HG03175 (cell line): ENCODE measurements around the gene PAK5.
"Not testable (repeated sequence)": the region's sequence is repeated elsewhere in the genome, so short reads cannot be mapped to it uniquely, and the experiment has no call there.

Experiments
- ATAC-seq: cut with Tn5 transposase; IDR thresholded peaks from one replicate; pipeline ENCODE4 v1.9.1; 2021; ENCODE audit warnings: mild to moderate bottlenecking, moderate library complexity; ENCODE audit not compliant: unreplicated experiment

The PAK5 gene

DNA sequence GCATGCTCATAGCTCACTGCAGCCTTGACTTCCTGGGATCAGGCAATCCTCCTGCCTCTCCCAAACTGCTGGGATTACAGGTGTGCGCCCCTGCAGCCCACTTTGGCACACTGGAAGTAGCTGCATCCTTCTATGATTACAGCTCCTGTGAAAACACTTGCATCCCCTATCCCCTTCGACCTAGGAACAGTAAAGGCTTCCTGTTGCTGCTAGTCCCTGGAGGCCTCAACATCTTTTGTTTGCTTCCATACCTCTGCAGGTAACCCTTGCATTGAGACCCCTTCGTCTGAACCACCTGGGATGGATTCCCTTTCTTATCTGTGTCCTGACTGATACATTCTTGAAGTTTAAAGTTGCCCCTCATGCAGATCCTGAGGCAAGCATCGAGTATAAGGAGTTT is 152.4 kb downstream of the PAK5 start:
- ATAC-seq, result no peak

DNA sequence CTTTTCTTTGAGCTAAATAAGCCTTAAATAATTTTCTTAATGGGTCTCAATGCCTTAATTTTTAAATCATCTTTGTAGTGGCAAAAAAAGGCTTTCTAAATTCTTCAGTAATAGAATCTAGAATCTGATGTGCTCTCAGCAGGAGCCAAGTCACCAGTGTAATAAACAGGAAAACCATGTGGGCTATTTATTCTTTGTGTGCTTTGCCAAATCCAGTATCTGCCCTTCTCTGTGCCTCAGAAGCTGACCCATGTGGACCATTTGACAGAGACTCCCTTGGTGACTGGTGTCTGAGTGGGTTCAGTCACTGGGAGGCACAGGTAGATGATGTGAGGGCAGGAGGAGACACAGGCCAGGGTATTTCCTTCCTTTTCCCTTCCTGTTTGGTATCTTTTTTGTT is 152.9 kb downstream of the PAK5 start:
- ATAC-seq, result no peak

DNA sequence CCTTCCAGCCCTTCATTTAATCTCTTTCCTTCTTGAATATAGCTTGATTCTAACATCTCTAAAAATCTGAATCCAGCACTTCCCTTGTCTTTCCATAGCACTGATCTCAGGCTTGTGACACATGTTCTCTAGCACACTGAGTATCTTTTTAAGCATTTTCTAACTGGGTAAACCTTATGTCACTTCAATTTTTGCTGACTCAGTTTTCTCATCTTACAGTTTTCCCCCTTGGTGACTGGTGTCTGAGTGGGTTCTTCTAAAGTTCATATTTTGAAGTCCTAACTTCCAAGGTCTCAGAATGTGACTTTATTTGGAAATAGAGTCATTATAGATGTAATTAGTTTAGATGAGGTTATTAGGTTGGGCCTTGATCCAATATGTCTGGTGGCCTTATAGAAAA is 153.9 kb downstream of the PAK5 start:
- no peak for ATAC-seq

DNA sequence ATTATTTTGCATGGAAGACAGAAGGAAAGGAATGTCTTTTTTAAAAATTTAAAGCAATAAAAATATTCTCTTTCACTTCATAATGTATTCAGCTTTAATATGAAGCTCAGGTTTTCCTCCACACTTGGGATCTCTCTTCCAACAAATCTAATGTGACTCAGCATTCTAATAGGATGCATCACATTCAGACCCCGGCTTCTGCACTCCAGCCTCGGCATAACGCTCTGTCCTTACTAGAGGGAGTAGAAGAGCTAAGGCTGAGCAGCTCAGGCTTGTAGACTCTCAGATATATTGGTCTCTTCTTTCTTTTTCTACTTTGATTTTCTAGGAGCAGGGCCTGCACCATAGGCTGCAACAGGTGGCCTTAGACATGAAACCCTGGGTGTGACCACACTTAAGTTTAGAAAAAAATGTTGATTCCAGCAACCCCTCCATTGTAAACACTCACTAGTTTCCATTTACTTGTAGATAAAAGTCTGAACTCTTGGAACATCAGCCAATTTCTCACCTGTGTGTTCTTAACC is 161.7 kb downstream of the PAK5 start:
- ATAC-seq, result no peak

DNA sequence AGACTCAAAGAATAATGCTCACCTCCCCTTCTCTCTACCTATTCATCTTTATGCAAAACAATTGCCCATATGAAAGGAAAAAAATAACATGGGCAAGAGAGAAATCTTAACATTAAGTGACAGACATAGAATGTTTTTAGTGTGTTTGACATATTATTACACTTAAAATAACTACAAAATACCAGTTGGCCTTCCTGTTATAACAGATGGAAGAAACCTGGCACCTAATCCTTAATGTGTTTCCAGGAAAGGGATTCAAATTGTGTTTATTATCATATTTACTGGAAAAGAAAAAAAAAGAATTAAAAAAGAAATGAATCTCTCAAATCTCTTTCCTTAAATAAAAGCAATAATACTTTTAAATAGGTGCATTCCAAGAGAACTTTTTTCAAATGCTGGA is 165.9 kb downstream of the PAK5 start:
- ATAC-seq, result no peak

DNA sequence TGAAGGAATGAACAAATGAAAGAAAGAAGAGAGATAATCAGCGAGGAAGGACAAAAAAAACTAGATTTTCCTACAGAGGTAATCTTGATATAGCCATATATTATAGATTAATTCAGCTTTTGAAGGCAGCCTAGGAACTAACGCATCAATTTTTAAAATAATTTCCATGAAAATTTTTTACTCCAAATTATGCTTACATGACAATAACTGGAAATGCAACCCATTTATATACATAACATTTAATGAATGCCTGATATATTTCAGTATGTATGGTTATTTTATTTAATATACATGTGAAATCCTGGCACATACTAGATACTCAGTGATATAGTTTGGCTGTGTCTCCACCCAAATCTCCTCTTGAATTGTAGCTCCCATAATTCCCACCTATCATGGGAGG is 166.8 kb downstream of the PAK5 start:
- no peak for ATAC-seq

DNA sequence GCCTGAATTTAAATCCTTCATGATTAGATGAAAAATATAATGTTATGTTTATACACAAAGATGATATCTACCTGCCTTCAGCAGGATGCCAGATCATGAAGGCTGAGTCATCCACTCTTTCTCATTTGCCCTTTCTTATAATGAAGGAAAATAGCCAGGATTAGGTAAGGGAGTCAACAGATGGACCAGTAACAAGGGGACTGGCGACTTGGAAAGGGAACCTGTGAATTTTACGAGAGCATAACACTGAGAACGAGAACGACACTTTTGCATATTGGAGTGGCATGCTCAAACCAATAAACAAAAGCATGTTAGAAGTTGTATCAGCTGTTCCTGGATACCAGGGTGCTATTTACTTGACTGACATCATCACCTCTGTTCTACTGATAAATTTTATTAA is 170.5 kb downstream of the PAK5 start:
- ATAC-seq, result no peak

DNA sequence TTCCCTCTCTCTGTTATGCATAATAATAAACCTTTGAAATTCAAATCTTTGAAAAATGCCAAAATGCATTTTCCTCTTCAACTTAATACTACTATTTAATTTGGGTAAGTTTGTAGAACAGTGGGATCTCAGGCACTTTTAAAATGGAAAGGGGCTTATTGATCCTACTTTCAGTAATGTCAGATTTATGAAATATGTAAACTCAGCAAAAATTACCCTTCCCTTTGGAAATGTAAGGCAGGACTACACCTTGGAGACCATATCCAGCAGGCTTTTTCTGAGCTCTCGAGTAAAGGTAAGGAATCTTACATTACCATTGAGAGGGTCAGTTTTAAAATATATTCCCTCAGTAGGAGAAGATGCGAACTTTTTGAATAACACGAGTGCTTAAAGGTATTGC is 175.5 kb downstream of the PAK5 start:
- no peak for ATAC-seq

DNA sequence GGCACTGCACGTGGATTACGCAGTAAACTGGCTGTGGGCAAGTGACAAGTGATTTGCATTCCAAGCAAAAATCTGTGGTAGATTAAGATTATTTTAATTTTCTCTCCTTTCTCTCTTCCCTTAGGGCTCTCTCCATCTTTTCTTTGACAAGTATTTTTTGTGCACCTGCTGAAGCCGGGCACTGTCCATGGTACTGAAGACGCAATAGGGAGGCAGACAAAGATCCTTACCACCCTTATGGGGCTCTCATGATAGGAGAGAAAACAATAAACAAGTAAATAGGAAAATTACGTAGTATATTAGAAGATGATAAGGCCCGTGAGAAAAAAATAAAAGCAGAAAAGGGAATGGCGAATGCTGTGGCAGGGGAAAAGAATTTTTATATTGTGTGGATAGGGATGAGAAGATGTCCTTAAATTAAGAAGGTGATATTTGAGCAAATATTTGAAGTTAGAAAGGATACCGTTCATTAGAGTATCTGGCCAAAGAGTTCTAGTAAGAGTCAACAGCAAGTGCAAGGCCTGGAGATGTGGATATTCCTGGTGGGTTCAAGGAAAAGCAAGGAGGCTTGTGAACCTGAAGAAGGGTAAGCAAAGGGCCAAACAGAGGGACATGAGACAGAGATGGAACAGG is 178.5 kb downstream of the PAK5 start:
- no peak for ATAC-seq

DNA sequence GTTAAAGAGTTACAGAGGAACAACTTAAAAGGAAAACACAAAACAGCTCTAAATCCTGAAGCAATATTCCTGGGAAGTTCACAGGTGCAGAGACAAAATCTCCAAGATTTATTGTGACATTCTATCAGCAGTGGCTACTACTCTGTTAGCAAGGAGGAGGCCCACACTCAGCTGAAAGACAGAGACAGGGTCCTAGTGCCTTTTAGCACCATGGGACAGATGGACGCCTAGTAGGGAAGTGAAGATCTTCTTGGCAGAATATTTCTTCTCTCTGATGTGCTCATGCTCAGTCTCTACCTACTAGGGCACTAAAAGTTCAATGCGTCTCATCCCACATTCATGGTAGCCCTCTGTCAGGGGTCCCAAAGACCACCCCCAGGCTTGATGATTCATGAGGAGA is 191.1 kb downstream of the PAK5 start:
- ATAC-seq, result no peak

DNA sequence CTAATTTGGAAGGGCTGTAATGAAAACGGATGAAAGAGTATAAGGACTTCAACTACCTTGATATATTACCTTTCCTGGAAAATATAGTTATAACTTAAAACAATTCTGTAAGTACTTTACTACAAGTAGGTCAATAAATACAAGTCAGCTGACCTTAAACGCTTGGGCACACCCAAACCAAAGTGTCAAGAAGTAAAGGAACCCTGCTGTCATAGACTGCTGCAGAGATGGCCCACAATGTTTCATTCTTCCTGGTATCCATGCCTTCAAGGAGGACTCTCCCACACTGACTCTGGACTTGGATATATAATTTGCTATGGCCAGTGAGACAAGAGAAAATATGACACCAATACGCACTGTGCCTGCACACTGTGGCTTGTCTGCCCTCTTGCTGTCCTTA is 192.5 kb downstream of the PAK5 start:
- no peak for ATAC-seq

DNA sequence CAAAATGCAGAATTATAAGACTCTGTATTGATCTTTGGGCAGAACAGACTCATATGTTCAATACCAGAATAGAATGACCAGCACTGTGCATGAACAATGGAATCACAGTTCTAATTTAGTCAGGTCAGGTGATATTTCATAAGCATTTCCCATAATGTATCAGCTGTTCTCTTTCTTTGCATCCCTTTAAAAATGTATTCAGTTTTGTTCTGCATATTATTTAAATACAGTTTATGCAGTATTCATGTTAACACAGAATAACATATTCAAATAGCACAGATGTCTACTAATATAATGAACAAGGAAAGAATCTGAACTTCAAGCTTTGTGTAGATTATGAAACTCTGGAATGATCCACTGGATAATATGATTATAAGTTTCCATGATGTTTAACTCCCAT is 196.0 kb downstream of the PAK5 start:
- no peak for ATAC-seq

DNA sequence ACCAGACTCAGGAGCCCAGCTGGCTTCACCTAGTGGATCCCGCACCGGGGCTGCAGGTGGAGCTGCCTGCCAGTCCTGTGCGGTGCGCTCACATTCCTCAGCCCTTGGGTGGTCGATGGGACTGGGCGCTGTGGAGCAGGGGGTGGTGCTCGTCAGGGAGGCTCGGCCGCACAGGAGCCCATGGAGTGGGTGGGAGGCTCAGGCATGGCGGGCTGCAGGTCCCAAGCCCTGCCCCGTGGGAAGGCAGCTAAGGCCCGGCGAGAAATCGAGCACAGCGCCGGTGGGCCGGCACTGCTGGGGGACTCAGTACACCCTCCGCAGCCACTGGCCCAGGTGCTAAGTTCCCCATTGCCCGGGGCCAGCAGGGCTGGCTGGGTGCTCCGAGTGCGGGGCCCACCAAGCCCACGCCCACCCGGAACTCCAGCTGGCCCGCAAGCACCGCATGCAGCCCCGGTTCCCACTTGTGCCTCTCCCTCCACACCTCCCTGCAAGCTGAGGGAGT is 197.3 kb downstream of the PAK5 start:
- not testable (repeated sequence) for ATAC-seq

DNA sequence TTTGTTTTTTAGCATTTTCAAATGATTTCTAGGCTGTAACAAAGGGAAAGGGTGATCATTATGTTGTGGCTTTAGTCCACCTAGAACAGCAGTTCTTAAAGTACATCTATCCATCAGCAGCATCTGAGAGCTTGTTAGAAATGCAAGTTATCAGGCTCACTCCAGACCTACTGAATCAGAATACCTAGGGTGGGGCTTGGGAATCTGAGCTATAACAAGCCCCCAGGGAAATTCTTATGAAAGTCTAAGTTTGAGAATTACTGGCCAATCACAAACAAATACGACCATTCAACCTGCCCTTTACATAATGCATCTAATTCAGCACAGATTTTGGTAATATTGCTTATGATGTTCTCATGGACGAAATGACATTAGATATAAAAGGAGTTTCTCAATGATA is 201.0 kb downstream of the PAK5 start:
- no peak for ATAC-seq

DNA sequence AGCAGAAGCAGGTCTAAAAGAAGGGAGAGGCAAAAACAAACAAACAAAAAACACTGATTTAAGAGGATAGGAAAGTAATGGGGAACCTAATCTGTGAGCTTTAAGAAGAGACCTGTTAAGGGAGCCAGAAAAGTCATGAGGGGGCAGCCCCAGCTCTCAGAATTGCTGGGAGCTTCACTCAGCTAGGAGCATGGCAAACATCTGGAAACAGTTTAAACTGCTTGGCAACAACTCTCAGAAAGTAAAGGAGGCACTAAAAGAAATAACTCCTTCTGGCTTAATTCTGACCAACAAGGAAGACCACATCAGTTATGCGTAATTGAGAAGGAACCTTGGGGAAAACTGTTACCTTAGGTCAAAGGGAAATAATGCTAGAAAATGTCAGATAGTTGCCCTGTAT is 203.1 kb downstream of the PAK5 start:
- ATAC-seq, result no peak

DNA sequence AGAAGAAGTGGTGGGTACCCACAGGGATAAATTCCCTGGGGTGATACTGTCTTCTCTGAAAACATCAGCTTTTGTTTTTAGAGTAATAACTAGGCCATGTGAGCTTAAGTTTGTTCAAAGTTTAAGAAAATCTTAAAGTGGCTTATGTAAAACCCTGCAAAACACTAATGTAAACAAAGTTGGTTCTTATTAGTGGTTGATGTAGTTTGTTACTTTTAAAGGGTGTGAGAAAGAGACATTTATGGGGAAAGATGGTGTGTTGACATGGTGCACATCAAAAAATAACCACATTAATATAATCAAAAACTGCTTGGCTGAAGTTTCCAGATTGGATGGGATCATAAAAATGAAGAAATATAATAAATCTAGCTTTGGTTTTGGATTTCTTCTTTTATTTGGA is 204.5 kb downstream of the PAK5 start:
- ATAC-seq, result no peak

DNA sequence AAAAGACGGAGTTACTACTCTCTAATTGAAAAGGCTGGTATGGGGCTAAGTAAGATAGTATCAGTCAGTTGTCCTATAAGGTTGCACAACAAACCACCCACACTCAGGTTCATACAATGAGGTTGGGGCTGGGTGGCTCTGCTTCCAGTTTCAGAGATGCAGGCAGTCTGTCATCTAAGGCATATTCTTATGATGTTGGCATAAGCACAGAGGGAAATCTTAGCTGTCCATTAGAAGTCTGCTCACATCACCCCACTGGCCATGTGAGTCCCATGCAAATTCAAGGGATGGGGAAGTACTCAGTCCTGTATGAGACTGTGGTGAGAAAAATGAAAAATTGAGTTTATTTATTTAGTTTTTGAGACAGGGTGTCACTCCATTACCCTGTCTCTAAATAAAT is 205.9 kb downstream of the PAK5 start:
- no peak for ATAC-seq

DNA sequence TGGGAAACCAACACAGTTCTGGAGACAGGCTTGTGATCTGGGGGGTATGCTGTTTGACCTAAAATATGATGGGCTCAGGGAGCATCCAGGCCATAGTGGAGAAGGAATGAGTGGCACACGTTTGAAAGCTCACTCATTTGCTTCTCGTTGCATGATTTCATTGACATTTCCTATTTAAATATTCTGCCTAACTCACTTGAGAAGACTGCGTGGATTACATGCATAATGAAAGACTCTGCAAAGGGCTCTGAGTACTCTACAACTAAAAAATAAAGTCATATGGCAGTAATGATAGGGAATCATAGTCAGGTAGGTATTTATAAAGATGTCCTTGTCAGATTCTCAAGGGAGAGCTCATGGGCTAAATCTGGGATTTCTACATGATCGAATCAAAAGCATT is 206.6 kb downstream of the PAK5 start:
- ATAC-seq, result no peak

DNA sequence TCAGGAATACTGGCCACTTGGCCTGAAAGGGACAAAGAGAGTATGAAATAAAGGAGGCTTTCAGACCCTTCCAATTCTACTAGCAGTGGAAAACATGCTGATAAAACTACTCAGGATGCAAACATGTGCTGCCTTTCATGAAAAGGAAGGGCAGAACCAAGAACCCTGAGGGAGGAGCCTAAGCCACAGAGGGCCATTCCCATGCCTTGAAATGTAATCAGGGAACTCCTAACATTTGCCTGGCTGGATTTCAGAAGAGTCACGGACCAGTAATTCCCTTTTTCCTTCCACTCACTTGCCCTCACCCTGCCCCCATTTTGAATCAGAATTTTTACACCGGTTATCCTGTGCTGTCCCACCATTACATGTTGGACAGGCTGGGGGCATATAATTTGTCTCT is 208.3 kb downstream of the PAK5 start:
- no peak for ATAC-seq

DNA sequence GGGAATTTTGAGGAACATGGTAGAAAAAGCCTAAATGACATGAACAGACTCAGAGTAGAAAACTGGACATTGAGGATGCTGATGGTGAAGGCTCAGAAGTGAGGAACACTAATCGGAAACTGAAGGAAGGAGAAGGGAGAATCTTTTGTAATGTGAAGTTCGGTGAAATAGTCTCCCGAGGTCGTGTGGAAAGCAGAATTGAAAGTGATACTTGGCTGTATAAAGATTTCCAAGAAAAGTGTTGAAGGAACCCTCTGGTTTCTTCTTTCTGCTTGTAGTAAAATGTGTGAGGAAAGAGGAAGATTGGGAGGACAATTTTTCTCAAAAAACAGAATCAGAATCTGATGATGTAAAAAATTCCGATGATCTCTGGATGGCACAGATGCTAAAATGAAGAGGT is 209.0 kb downstream of the PAK5 start:
- ATAC-seq, result no peak

DNA sequence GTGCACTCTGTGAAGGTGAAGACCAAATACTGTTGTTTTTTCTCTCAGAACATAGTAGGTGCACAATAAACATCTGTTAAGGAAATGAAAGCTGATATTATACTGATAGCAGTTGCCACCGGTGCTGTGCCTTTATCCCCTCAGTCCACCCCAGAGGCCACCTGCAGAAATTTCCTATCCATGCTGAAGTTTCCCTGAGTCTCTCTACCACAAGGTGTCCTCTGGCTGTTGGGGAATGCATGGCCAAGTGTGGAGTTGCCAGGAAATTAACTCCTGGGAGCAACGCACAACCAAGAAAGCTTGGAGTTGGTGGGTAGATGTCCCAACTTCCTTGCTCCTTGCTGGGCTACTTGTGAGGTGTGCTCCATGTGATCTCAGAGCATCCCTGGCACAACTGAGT is 210.3 kb downstream of the PAK5 start:
- no peak for ATAC-seq

DNA sequence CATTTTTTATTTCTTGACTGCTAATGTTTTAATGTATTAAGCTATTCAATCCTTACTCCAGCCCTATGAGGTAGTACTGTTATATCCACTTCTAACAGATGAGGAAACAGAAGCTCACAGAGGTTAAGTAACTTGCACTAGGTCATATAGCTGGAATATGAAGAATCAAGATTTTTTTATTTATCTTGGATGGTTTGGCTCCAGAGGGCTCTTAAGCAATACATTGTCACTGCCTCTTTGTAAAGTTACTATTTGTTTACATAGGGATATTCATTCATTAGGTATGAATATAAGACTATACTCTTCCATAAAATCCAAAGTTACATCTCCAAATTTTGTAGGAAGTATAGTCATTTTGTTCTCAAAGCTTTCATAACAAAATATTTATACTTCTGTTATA is 210.7 kb downstream of the PAK5 start:
- ATAC-seq, result no peak

DNA sequence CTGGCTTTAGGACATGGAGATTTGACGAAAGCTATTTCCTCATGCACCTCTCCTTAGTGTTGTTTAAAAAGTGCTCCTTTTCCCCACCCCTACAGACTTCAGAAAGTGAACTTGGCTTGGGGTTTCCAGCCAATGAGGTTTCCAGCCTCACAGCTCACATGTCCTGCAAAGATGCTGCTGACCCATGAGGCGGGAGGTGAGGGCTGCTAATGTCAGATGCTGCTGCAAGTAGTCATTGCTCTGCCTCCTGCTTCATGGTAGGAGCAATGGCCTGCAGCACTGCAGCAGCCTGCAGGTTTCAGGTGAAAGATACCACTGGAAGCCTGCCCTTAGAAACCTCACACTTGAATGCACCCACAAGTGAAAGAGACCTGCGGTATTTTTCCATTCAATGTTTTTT is 211.7 kb downstream of the PAK5 start:
- no peak for ATAC-seq
